Measurements from ENCODE around the gene WDR82.

Gene WDR82

GRCh38 chr3:52238761-52239701 lies 39.4 kb downstream of the WDR82 start, which contains the start of gene TWF2:
TWF2 (minus strand) TSS chr3:52239158; CDS start chr3:52239016, 142 bp downstream.
- Histone ChIP-seq H3K27me3 (ENCODE audit: insufficient read depth, low read length, poor library complexity) (no peaks in the 10 kb centered on the region), H3K9ac (ENCODE audit: low read depth, low read length) (peak within 1 kb of the TSS; percentile 85), H3K36me3 (ENCODE audit: insufficient read depth, low read length) (peaks cover 16% of the 10 kb centered on the region), H2AFZ (ENCODE audit: low read depth, low read length) (peak within 1 kb of the TSS; percentile 91), H3K79me2 (ENCODE audit: insufficient read depth, low read length) (peaks cover 57% of the 10 kb centered on the region), H3K4me3 (ENCODE audit: low read depth in 1 of 2, low read length in 2 of 2) (peak within 1 kb of the TSS; percentile 72 to 91), H3K9me3 (ENCODE audit: insufficient read depth, low read length, severe bottlenecking) (no peaks in the 10 kb centered on the region), H3K4me1 (ENCODE audit: insufficient read depth, low read length) (peaks cover 50% of the 10 kb centered on the region), H3K27ac (ENCODE audit: low read length) (peak within 1 kb of the TSS; percentile 86), H4K20me1 (ENCODE audit: insufficient read depth, low read length) (peaks cover 26% of the 10 kb centered on the region), H3K4me2 (ENCODE audit: insufficient read depth, low read length) (peak within 1 kb of the TSS; percentile 91)
- TF ChIP-seq CTCF (IDR thresholded peaks at IDR 0.05; ENCODE audit: borderline replicate concordance, extremely low read depth, low read length, poor library complexity, severe bottlenecking): peak; percentile 72
- no peak for TF ChIP-seq EZH2 (IDR thresholded peaks at IDR 0.05; ENCODE audit: borderline replicate concordance, low read depth, low read length, severe bottlenecking)
- peak; percentile 87 for DNase-seq
- ATAC-seq (ENCODE audit: insufficient read depth, low read depth): peak; percentile 80

- H3K79me2 ChIP-seq (ENCODE audit: insufficient read depth, low read length): peaks cover 60% of the 10 kb centered on the region
- H2AFZ ChIP-seq (ENCODE audit: low read depth, low read length): peak overlapping the region; percentile 91
- DNase-seq (no peak), ATAC-seq (ENCODE audit: insufficient read depth, low read depth) (no peak)
- H3K4me1 ChIP-seq (ENCODE audit: insufficient read depth, low read length): peaks cover 49% of the 10 kb centered on the region
- H3K4me2 ChIP-seq (ENCODE audit: insufficient read depth, low read length): peak overlapping the region; percentile 91
- H3K27me3 ChIP-seq (ENCODE audit: insufficient read depth, low read length, poor library complexity): no peaks in the 10 kb centered on the region
- H3K27ac ChIP-seq (ENCODE audit: low read length): peak overlapping the region; percentile 86
- H3K36me3 ChIP-seq (ENCODE audit: insufficient read depth, low read length): peaks cover 22% of the 10 kb centered on the region
- peak overlapping the region; percentile 85 for H3K9ac ChIP-seq (ENCODE audit: low read depth, low read length)
- TF ChIP-seq CTCF (IDR thresholded peaks at IDR 0.05; ENCODE audit: borderline replicate concordance, extremely low read depth, low read length, poor library complexity, severe bottlenecking) (no peak), EZH2 (IDR thresholded peaks at IDR 0.05; ENCODE audit: borderline replicate concordance, low read depth, low read length, severe bottlenecking) (no peak)
- H3K4me3 ChIP-seq (ENCODE audit: low read depth in 1 of 2, low read length in 2 of 2): peak overlapping the region; percentile 72 to 91
- peaks cover 28% of the 10 kb centered on the region for H4K20me1 ChIP-seq (ENCODE audit: insufficient read depth, low read length)
- no peaks in the 10 kb centered on the region for H3K9me3 ChIP-seq (ENCODE audit: insufficient read depth, low read length, severe bottlenecking)
Measured at GRCh38 chr3:52238193-52238760, 40.2 kb downstream of the WDR82 start.

GRCh38 chr3:52237657-52238172 lies 40.7 kb downstream of the WDR82 start:
- no peaks in the 10 kb centered on the region for H3K9me3 ChIP-seq (ENCODE audit: insufficient read depth, low read length, severe bottlenecking)
- H3K27ac ChIP-seq (ENCODE audit: low read length): peak overlapping the region; percentile 86
- ATAC-seq (ENCODE audit: insufficient read depth, low read depth): no peak
- no peak for TF ChIP-seq CTCF (IDR thresholded peaks at IDR 0.05; ENCODE audit: borderline replicate concordance, extremely low read depth, low read length, poor library complexity, severe bottlenecking)
- TF ChIP-seq EZH2 (IDR thresholded peaks at IDR 0.05; ENCODE audit: borderline replicate concordance, low read depth, low read length, severe bottlenecking): no peak
- peak overlapping the region; percentile 85 for H3K9ac ChIP-seq (ENCODE audit: low read depth, low read length)
- peaks cover 64% of the 10 kb centered on the region for H3K79me2 ChIP-seq (ENCODE audit: insufficient read depth, low read length)
- H3K4me1 ChIP-seq (ENCODE audit: insufficient read depth, low read length): peaks cover 54% of the 10 kb centered on the region
- peaks cover 33% of the 10 kb centered on the region for H4K20me1 ChIP-seq (ENCODE audit: insufficient read depth, low read length)
- H3K4me2 ChIP-seq (ENCODE audit: insufficient read depth, low read length): peak overlapping the region; percentile 91
- peak overlapping the region; percentile 72 to 91; a peak in 3 of 4 replicates for H3K4me3 ChIP-seq (ENCODE audit: low read depth in 1 of 2, low read length in 2 of 2)
- no peaks in the 10 kb centered on the region for H3K27me3 ChIP-seq (ENCODE audit: insufficient read depth, low read length, poor library complexity)
- no peak for DNase-seq
- no peak overlapping the region for H2AFZ ChIP-seq (ENCODE audit: low read depth, low read length)
- peaks cover 25% of the 10 kb centered on the region for H3K36me3 ChIP-seq (ENCODE audit: insufficient read depth, low read length)

Data from DND-41 (cell line).